ENCODE data around the gene STK39.
"Not testable (repeated sequence)": the region's sequence is repeated elsewhere in the genome, so short reads cannot be mapped to it uniquely, and the experiment has no call there.

STK39 gene

GRCh38 chr2:168247341-168248261 is at the start of gene STK39:
STK39 (minus strand) TSS chr2:168247595; CDS start chr2:168247435, 160 bp downstream.
- peak; percentile 56 for DNase-seq

- DNase-seq: no peak
Observed at GRCh38 chr2:168295051-168295450, 47.7 kb upstream of the STK39 start.

GRCh38 chr2:168294409-168294808 is 47.0 kb upstream of the STK39 start:
- DNase-seq: no peak

- no peak for DNase-seq
Observed at GRCh38 chr2:168293766-168294165, 46.4 kb upstream of the STK39 start.

- DNase-seq: no peak
Observed at GRCh38 chr2:168290391-168290790, 43.0 kb upstream of the STK39 start.

GRCh38 chr2:168289880-168290279 is 42.5 kb upstream of the STK39 start:
- no peak for DNase-seq

- no peak for DNase-seq
Observed at GRCh38 chr2:168286535-168286934, 39.1 kb upstream of the STK39 start.

GRCh38 chr2:168278424-168278888 is 31.1 kb upstream of the STK39 start:
- no peak for DNase-seq

GRCh38 chr2:168277276-168277675 is 29.9 kb upstream of the STK39 start:
- no peak for DNase-seq

GRCh38 chr2:168272225-168272624 is 24.8 kb upstream of the STK39 start:
- DNase-seq: no peak

GRCh38 chr2:168262926-168263325 is 15.5 kb upstream of the STK39 start:
- DNase-seq: not testable (repeated sequence)

- DNase-seq: no peak
Observed at GRCh38 chr2:168256448-168256847, 9.1 kb upstream of the STK39 start.

- no peak for DNase-seq
Observed at GRCh38 chr2:168255866-168256265, 8.5 kb upstream of the STK39 start.

GRCh38 chr2:168255103-168255502 is 7.7 kb upstream of the STK39 start:
- no peak for DNase-seq

GRCh38 chr2:168254158-168254935 is 7.0 kb upstream of the STK39 start:
- DNase-seq: no peak

GRCh38 chr2:168253379-168253778 is 6.0 kb upstream of the STK39 start:
- no peak for DNase-seq

- no peak for DNase-seq
Observed at GRCh38 chr2:168252976-168253375, 5.6 kb upstream of the STK39 start.

- DNase-seq: peak; percentile 69
Observed at GRCh38 chr2:168246483-168247340, 683 bp downstream of the STK39 start.

- DNase-seq: no peak
Observed at GRCh38 chr2:168246072-168246482, 1.3 kb downstream of the STK39 start.

- no peak for DNase-seq
Observed at GRCh38 chr2:168245074-168245825, 2.1 kb downstream of the STK39 start.

GRCh38 chr2:168244318-168244717 is 3.1 kb downstream of the STK39 start:
- DNase-seq: no peak

- no peak for DNase-seq
Observed at GRCh38 chr2:168243061-168243460, 4.3 kb downstream of the STK39 start.

All from inflammatory macrophage treated with lipopolysaccharide for 4 hours (primary cell).